ENCODE measurements around the gene EID2. TPM values are rescaled to one million over a fixed set of nuclear protein-coding genes. Genes with fewer than 3 reads are reported as not detected.
A peak's percentile ranks its signal among the peaks of the same experiment; 100 is the strongest.

Gene EID2
- total RNA-seq, 1 experiment from 2014 or later, result 14.6 TPM

GRCh38 chr19:39508629-39509028 is 31.3 kb downstream of the EID2 start:
- Histone ChIP-seq H3K4me3 (no peak overlapping the region), H2AFZ (no peak overlapping the region), H3K79me2 (ENCODE audit: low read depth) (no peaks in the 10 kb centered on the region), H3K4me2 (no peak overlapping the region), H3K36me3 (ENCODE audit: low read depth) (no peaks in the 10 kb centered on the region), H3K27me3 (ENCODE audit: insufficient read depth, low read depth) (peaks cover 37% of the 10 kb centered on the region), H4K20me1 (ENCODE audit: insufficient read depth) (no peaks in the 10 kb centered on the region), H3K27ac (no peak overlapping the region), H3F3A (ENCODE audit: insufficient read depth, low read depth) (peaks cover 4% of the 10 kb centered on the region; the same call in 1 of the 2 replicates), H3K4me1 (replicated peaks; ENCODE audit: insufficient read depth) (no peaks in the 10 kb centered on the region), H3K9me2 (ENCODE audit: insufficient read depth) (no peaks in the 10 kb centered on the region), H3K9me3 (ENCODE audit: insufficient read depth, low read depth) (no peaks in the 10 kb centered on the region)
- ChIA-PET POLR2A (ENCODE audit: unreplicated experiment) (no interaction called here), CTCF (no interaction called here)
- intact Hi-C loops (cut with micrococcal nuclease; ENCODE audit: unreplicated experiment), result no loop called here
- DNase-seq, result no peak
- TF ChIP-seq CTCF (conservative IDR thresholded peaks at IDR 0.05), result no peak
- TF ChIP-seq EZH2 (IDR thresholded peaks at IDR 0.05; ENCODE audit: low read depth), result no peak
- BruUV-seq (replicated peaks), result no TSS peak

GRCh38 chr19:39507715-39508364 is 32.1 kb downstream of the EID2 start:
- H3K27ac ChIP-seq, result no peak overlapping the region
- TSS peak; percentile 54 for BruUV-seq (replicated peaks)
- intact Hi-C loops (cut with micrococcal nuclease; ENCODE audit: unreplicated experiment), result no loop called here

More at GRCh38 chr19:39507715-39508364, 32.1 kb downstream of the EID2 start:
- Histone ChIP-seq H4K20me1 (ENCODE audit: insufficient read depth) (no peaks in the 10 kb centered on the region), H3K36me3 (ENCODE audit: low read depth) (no peaks in the 10 kb centered on the region), H3K9me3 (ENCODE audit: insufficient read depth, low read depth) (no peaks in the 10 kb centered on the region), H3K9me2 (ENCODE audit: insufficient read depth) (no peaks in the 10 kb centered on the region), H3K27me3 (ENCODE audit: insufficient read depth, low read depth) (peaks cover 42% of the 10 kb centered on the region), H3K4me2 (peak overlapping the region; percentile 51; the same call in 1 of the 2 replicates), H3K79me2 (ENCODE audit: low read depth) (no peaks in the 10 kb centered on the region), H3F3A (ENCODE audit: insufficient read depth, low read depth) (peaks cover 4% of the 10 kb centered on the region; the same call in 1 of the 2 replicates), H2AFZ (peak overlapping the region; percentile 80; the same call in 1 of the 2 replicates), H3K4me1 (replicated peaks; ENCODE audit: insufficient read depth) (no peaks in the 10 kb centered on the region), H3K4me3 (peak overlapping the region; percentile 48; the same call in 1 of the 2 replicates)
- CTCF ChIA-PET, result interaction anchor here (0.7 kb wide), 1 partner anchor 408 kb away, joined by 3 read pairs; no protein-coding TSS in a partner anchor
- DNase-seq, result no peak
- POLR2A ChIA-PET (ENCODE audit: unreplicated experiment), result interaction anchor here (0.6 to 0.7 kb wide), 4 partner anchors 72 to 669 kb away, joined by 3 to 7 read pairs (median 3); partner anchors contain the start of gene RPS16
- TF ChIP-seq CTCF (conservative IDR thresholded peaks at IDR 0.05) (no peak), EZH2 (IDR thresholded peaks at IDR 0.05; ENCODE audit: low read depth) (no peak)
